VCaP (cell line): Measurements from ENCODE around the gene SLC28A3.

Source experiments
- H3K27ac ChIP-seq: fragments of 450-650 bp; 2 replicates; pipeline ENCODE4 v1.5.1; 2017
- CTCF ChIP-seq: fragments of 450-650 bp; conservative IDR thresholded peaks from 2 replicates; pipeline ENCODE4 v1.5.1; 2017; ENCODE audit warnings: mild to moderate bottlenecking, moderate library complexity

SLC28A3 gene

DNA sequence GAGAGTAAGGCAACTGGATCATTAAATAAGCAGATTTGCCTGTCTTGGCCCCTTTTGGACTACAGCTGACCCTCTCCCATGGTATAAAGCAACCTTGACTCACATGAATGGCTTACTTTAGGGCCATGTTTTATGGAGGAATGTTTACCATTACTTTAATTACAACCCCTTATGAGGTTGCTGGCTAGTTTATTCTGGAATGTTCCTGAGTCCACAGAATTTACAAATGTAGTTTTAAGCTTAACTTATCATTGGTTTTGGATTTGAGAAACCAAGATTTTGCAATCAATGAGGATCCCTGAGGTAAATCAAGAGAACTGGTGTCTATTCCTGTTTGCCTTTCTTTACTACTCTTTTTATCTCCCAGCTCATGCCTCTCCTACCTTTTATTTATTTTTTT is 15.7 kb downstream of the SLC28A3 start:
- TF ChIP-seq CTCF = no peak
- no peak overlapping the region for H3K27ac ChIP-seq

DNA sequence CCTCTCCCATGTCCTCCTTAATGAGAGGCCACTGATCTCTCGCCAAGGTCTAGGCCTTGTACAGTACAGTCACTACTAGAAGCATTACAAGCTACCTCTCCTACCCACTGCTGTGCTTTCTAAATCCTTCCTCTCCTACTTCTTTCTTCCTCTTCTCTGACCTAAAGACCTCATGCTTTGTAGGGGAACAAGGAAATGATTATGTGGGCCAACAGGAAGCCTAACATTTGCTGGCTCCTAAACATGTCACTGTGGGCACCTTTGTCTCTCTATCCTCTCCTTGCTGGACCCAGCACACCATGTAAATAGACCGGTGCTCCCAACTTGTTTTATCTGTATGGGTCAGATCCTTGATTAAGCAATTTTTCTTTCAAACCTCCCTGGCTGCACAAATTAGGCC is 16.7 kb downstream of the SLC28A3 start:
- no peak for TF ChIP-seq CTCF
- H3K27ac ChIP-seq = no peak overlapping the region

DNA sequence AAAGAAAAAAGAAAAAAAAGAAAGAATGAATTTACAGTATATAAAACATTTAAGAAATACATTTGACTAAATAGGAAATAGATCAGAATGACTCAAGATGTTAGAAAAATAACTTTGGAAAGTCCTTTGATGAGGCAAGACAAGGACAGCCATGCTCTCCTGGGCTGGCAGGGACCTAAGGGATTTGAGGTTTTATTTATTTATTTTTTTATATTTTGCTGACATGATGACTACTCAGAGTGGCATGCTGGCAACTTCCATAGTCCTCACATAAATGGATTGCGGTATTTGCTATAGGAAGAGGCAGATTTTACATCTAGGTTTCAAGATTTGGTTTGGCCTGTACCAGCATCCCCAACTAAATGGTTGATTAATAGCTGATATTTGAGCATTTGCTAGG is 17.7 kb downstream of the SLC28A3 start:
- no peak overlapping the region for H3K27ac ChIP-seq
- no peak for TF ChIP-seq CTCF

- H3K27ac ChIP-seq = no peak overlapping the region
- TF ChIP-seq CTCF = no peak
Observed at GRCh38 chr9:84320231-84320630, 20.3 kb downstream of the SLC28A3 start.

- no peak overlapping the region for H3K27ac ChIP-seq
- TF ChIP-seq CTCF = no peak
Observed at GRCh38 chr9:84319632-84320031, 20.9 kb downstream of the SLC28A3 start.

DNA sequence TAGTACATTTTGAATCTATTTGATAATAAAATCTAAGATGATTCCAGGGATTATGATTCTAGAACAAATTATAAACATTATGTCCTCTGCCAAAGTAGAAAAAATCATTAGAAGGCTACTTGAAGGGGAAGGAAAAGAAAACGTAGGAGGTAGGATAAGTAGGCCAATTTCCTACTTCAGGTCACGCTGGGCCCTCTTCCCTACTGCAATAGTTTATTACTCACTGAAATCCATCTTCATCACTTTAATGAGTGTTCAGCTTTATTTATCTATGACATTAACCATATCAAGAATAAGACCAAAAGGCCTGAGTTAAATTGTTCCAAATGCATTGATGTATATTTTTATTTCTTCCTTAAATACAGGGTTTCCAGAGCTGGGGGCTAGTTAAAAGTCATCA is 21.6 kb downstream of the SLC28A3 start:
- H3K27ac ChIP-seq = no peak overlapping the region
- no peak for TF ChIP-seq CTCF

GRCh38 chr9:84317563-84317962 is 23.0 kb downstream of the SLC28A3 start:
- no peak for TF ChIP-seq CTCF
- no peak overlapping the region for H3K27ac ChIP-seq
